Smooth muscle cell (in vitro differentiated cells): Measurements from ENCODE around the gene BPHL. TPM values are rescaled to one million over a fixed set of nuclear protein-coding genes. Genes with fewer than 3 reads are reported as not detected.

Source experiments
- DNase-seq: peaks from one replicate; lab custom pipeline; 2025; ENCODE audit not compliant: unreplicated experiment; lab: John Stamatoyannopoulos, UW
- H2AFZ ChIP-seq: fragments of 200-600 bp; sonication (generic); 2 replicates; pipeline ENCODE4 v1.6.0; 2016; ENCODE audit warnings: antibody characterized with exemption, low read depth, mild to moderate bottlenecking
- H3F3A ChIP-seq: fragments of 200-600 bp; sonication (generic); 2 replicates; pipeline ENCODE4 v1.6.0; 2017; ENCODE audit warnings: antibody characterized with exemption, low read depth
- H3K27ac ChIP-seq: fragments of 200-600 bp; sonication (generic); 2 replicates; pipeline ENCODE4 v1.5.1; 2016; ENCODE audit warnings: low read depth, mild to moderate bottlenecking
- H3K27me3 ChIP-seq: fragments of 200-600 bp; sonication (generic); 2 replicates; pipeline ENCODE4 v1.6.1; 2016; ENCODE audit warnings: low read depth, mild to moderate bottlenecking
- H3K36me3 ChIP-seq: fragments of 200-600 bp; sonication (generic); 2 replicates; pipeline ENCODE4 v1.5.1; 2016; ENCODE audit warnings: low read depth
- H3K4me1 ChIP-seq: fragments of 200-600 bp; sonication (generic); 2 replicates; pipeline ENCODE4 v1.5.1; 2016; ENCODE audit warnings: low read depth
- H3K4me2 ChIP-seq: fragments of 200-600 bp; sonication (generic); 2 replicates; pipeline ENCODE4 v1.6.0; 2016; ENCODE audit warnings: mild to moderate bottlenecking
- H3K4me3 ChIP-seq: fragments of 200-600 bp; sonication (generic); 2 replicates; pipeline ENCODE4 v1.5.1; 2016; ENCODE audit warnings: mild to moderate bottlenecking
- H3K79me2 ChIP-seq: fragments of 200-600 bp; sonication (generic); 2 replicates; pipeline ENCODE4 v1.6.0; 2016; ENCODE audit warnings: low read depth, mild to moderate bottlenecking
- H3K9ac ChIP-seq: fragments of 200-600 bp; sonication (generic); 2 replicates; pipeline ENCODE4 v1.6.0; 2016; ENCODE audit warnings: low read depth
- H3K9me3 ChIP-seq: fragments of 200-600 bp; sonication (generic); replicated peaks from 2 replicates; pipeline ENCODE4 v1.5.1; 2016; ENCODE audit warnings: low read depth
- H4K20me1 ChIP-seq: fragments of 200-600 bp; sonication (generic); 2 replicates; pipeline ENCODE4 v1.6.0; 2016; ENCODE audit warnings: low read depth
- CTCF ChIP-seq: fragments of 200-600 bp; sonication (generic); IDR thresholded peaks from 2 replicates; pipeline ENCODE4 v1.5.1; 2017; ENCODE audit warnings: borderline replicate concordance, mild to moderate bottlenecking, antibody characterized with exemption; ENCODE audit not compliant: insufficient read depth, poor library complexity, severe bottlenecking
- WGBS: methylation state at CpG from one replicate; pipeline ENCODE4 v1.1.7; 2016; ENCODE audit warnings: low lambda C conversion rate; 5-methylcytosine and 5-hydroxymethylcytosine counted together
- polyA plus RNA-seq: library from polyadenylated mRNA; unstranded; fragments of >200 nt; fragmentation: Nextera tagmentation; extraction: Ambion mirVana; gene quantifications from 2 replicates; pipeline ENCODE4 v1.2.1, GENCODE V29; 2016
- total RNA-seq: library from RNA; depleted of rRNA; stranded (reverse); fragments of >200 nt; gene quantifications from 2 replicates; pipeline ENCODE4 v1.2.3, GENCODE V29; 2014

The BPHL gene
- total and polyA plus RNA-seq, 2 experiments from 2014 or later: 21.3 to 43.6 TPM

- peaks cover 12% of the 10 kb centered on the region for H3F3A ChIP-seq
These were observed 579 bp upstream of the BPHL start for GRCh38 chr6:3117912-3118352.

GRCh38 chr6:3119040-3119723 lies 671 bp downstream of the BPHL start:
- Histone ChIP-seq H3K4me3 (peak overlapping the region; percentile 87), H3F3A (peaks cover 12% of the 10 kb centered on the region), H2AFZ (peak overlapping the region; percentile 98), H3K9ac (peak overlapping the region; percentile 95), H3K27ac (peak overlapping the region; percentile 97), H3K36me3 (no peaks in the 10 kb centered on the region), H3K27me3 (no peaks in the 10 kb centered on the region), H3K4me2 (peak overlapping the region; percentile 96), H3K4me1 (peaks cover 11% of the 10 kb centered on the region), H4K20me1 (no peaks in the 10 kb centered on the region), H3K9me3 (no peaks in the 10 kb centered on the region), H3K79me2 (peaks cover 11% of the 10 kb centered on the region)
- DNase-seq: no peak
- no peak for TF ChIP-seq CTCF
- 26% methylated on average over 19 of the region's 19 CpGs for WGBS

More at GRCh38 chr6:3117912-3118352, 579 bp upstream of the BPHL start:
- Histone ChIP-seq H4K20me1 (no peaks in the 10 kb centered on the region), H3K27ac (peak overlapping the region; percentile 97), H2AFZ (peak overlapping the region; percentile 98), H3K4me1 (peaks cover 11% of the 10 kb centered on the region), H3K27me3 (no peaks in the 10 kb centered on the region), H3K4me2 (peak overlapping the region; percentile 96), H3K9ac (peak overlapping the region; percentile 95), H3K9me3 (no peaks in the 10 kb centered on the region), H3K79me2 (peaks cover 11% of the 10 kb centered on the region), H3K36me3 (no peaks in the 10 kb centered on the region), H3K4me3 (peak overlapping the region; percentile 87)
- WGBS: 23% methylated on average over 8 of the region's 8 CpGs
- TF ChIP-seq CTCF: no peak
- no peak for DNase-seq

DNA sequence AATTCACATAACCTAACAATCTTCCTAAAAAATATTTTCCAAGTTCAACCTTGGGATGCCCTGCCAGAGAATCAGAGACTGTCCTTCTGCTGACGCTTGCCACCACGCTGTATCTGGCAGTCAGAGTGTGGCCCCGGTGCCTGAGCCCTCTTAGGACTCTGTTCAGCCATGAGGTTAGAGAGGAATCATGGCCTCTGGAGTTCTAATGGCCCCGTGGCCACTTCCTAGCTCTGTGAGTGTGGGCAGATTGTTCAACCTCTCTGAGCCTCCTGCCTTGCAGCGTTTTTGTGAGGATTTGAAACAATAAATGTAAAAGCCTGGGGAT lies 2.2 kb downstream of the BPHL start:
- no peak overlapping the region for H3K9ac ChIP-seq
- peaks cover 11% of the 10 kb centered on the region for H3K4me1 ChIP-seq
- H3K27me3 ChIP-seq: no peaks in the 10 kb centered on the region
- 92% methylated on average over 5 of the region's 5 CpGs for WGBS
- DNase-seq: no peak
- H4K20me1 ChIP-seq: no peaks in the 10 kb centered on the region
- no peaks in the 10 kb centered on the region for H3K9me3 ChIP-seq
- no peak for TF ChIP-seq CTCF
- H2AFZ ChIP-seq: no peak overlapping the region
- no peak overlapping the region for H3K4me2 ChIP-seq
- peaks cover 11% of the 10 kb centered on the region for H3K79me2 ChIP-seq
- no peak overlapping the region for H3K4me3 ChIP-seq
- peaks cover 12% of the 10 kb centered on the region for H3F3A ChIP-seq
- H3K27ac ChIP-seq: no peak overlapping the region
- H3K36me3 ChIP-seq: no peaks in the 10 kb centered on the region

GRCh38 chr6:3122823-3123182 lies 4.3 kb downstream of the BPHL start:
- H3K9ac ChIP-seq: no peak overlapping the region
- no peaks in the 10 kb centered on the region for H4K20me1 ChIP-seq
- no peaks in the 10 kb centered on the region for H3K27me3 ChIP-seq
- no peak for DNase-seq
- H3K4me1 ChIP-seq: peaks cover 8% of the 10 kb centered on the region
- 95% methylated on average over 9 of the region's 9 CpGs for WGBS
- TF ChIP-seq CTCF: no peak
- H3K4me3 ChIP-seq: no peak overlapping the region
- no peak overlapping the region for H3K4me2 ChIP-seq
- no peaks in the 10 kb centered on the region for H3K9me3 ChIP-seq
- no peaks in the 10 kb centered on the region for H3K36me3 ChIP-seq
- H3K27ac ChIP-seq: no peak overlapping the region
- peaks cover 11% of the 10 kb centered on the region for H3K79me2 ChIP-seq
- H3F3A ChIP-seq: peaks cover under 1% of the 10 kb centered on the region
- H2AFZ ChIP-seq: no peak overlapping the region
